Measurements from ENCODE around the gene C9orf78.
A peak's percentile ranks its signal among the peaks of the same experiment; 100 is the strongest.

C9orf78 gene

GRCh38 chr9:129839324-129840023 is 4.4 kb upstream of the C9orf78 start:
- Mint-ChIP-seq H3K36me3 (ENCODE audit: low read depth) (peaks cover 47% of the 10 kb centered on the region), H3K4me1 (ENCODE audit: low read depth) (peaks cover 62% of the 10 kb centered on the region), H3K4me3 (peak overlapping the region; percentile 65), H3K27ac (peak overlapping the region; percentile 92), H3K9me3 (no peaks in the 10 kb centered on the region), H3K27me3 (no peaks in the 10 kb centered on the region)
- DNase-seq: no peak

- Mint-ChIP-seq H3K9me3 (no peaks in the 10 kb centered on the region), H3K27me3 (no peaks in the 10 kb centered on the region), H3K36me3 (ENCODE audit: low read depth) (peaks cover 54% of the 10 kb centered on the region), H3K27ac (peak overlapping the region; percentile 92), H3K4me3 (peak overlapping the region; percentile 65), H3K4me1 (ENCODE audit: low read depth) (peaks cover 69% of the 10 kb centered on the region)
- DNase-seq: no peak
These were observed 3.7 kb upstream of the C9orf78 start for GRCh38 chr9:129838707-129839259.

GRCh38 chr9:129836311-129837007 is 1.4 kb upstream of the C9orf78 start:
- Mint-ChIP-seq H3K36me3 (ENCODE audit: low read depth) (peaks cover 69% of the 10 kb centered on the region), H3K27ac (peak overlapping the region; percentile 94), H3K27me3 (no peaks in the 10 kb centered on the region), H3K9me3 (no peaks in the 10 kb centered on the region), H3K4me1 (ENCODE audit: low read depth) (peaks cover 68% of the 10 kb centered on the region), H3K4me3 (peak overlapping the region; percentile 95)
- DNase-seq: peak; percentile 56

GRCh38 chr9:129835860-129836223 is 767 bp upstream of the C9orf78 start:
- Mint-ChIP-seq H3K27me3 (no peaks in the 10 kb centered on the region), H3K4me1 (ENCODE audit: low read depth) (peaks cover 62% of the 10 kb centered on the region), H3K4me3 (peak overlapping the region; percentile 95), H3K27ac (peak overlapping the region; percentile 94), H3K9me3 (no peaks in the 10 kb centered on the region), H3K36me3 (ENCODE audit: low read depth) (peaks cover 69% of the 10 kb centered on the region)
- DNase-seq: no peak

- Mint-ChIP-seq H3K4me1 (ENCODE audit: low read depth) (peaks cover 52% of the 10 kb centered on the region), H3K9me3 (no peaks in the 10 kb centered on the region)
These were observed 467 bp downstream of the C9orf78 start for GRCh38 chr9:129834489-129835127.

GRCh38 chr9:129832982-129833381 is 2.1 kb downstream of the C9orf78 start:
- no peaks in the 10 kb centered on the region for H3K9me3 Mint-ChIP-seq
- H3K4me3 Mint-ChIP-seq: peak overlapping the region; percentile 96
- no peaks in the 10 kb centered on the region for H3K27me3 Mint-ChIP-seq
- H3K4me1 Mint-ChIP-seq (ENCODE audit: low read depth): peaks cover 35% of the 10 kb centered on the region
- H3K36me3 Mint-ChIP-seq (ENCODE audit: low read depth): peaks cover 91% of the 10 kb centered on the region
- H3K27ac Mint-ChIP-seq: peak overlapping the region; percentile 83
- no peak for DNase-seq

More at GRCh38 chr9:129834489-129835127, 467 bp downstream of the C9orf78 start:
- Mint-ChIP-seq H3K27ac (peak overlapping the region; percentile 96), H3K4me3 (peak overlapping the region; percentile 96), H3K36me3 (ENCODE audit: low read depth) (peaks cover 78% of the 10 kb centered on the region), H3K27me3 (no peaks in the 10 kb centered on the region)
- no peak for DNase-seq

GRCh38 chr9:129828969-129829368 is 6.1 kb downstream of the C9orf78 start:
- H3K4me1 Mint-ChIP-seq (ENCODE audit: low read depth): peaks cover 15% of the 10 kb centered on the region
- peak overlapping the region; percentile 77 for H3K27ac Mint-ChIP-seq
- no peaks in the 10 kb centered on the region for H3K9me3 Mint-ChIP-seq
- H3K36me3 Mint-ChIP-seq (ENCODE audit: low read depth): peaks cover 77% of the 10 kb centered on the region
- no peak overlapping the region for H3K4me3 Mint-ChIP-seq
- DNase-seq: no peak
- no peaks in the 10 kb centered on the region for H3K27me3 Mint-ChIP-seq

- H3K4me3 Mint-ChIP-seq: no peak overlapping the region
- peaks cover 7% of the 10 kb centered on the region for H3K4me1 Mint-ChIP-seq (ENCODE audit: low read depth)
- DNase-seq: no peak
- no peaks in the 10 kb centered on the region for H3K27me3 Mint-ChIP-seq
- no peaks in the 10 kb centered on the region for H3K9me3 Mint-ChIP-seq
- peak overlapping the region; percentile 59 for H3K27ac Mint-ChIP-seq
- peaks cover 69% of the 10 kb centered on the region for H3K36me3 Mint-ChIP-seq (ENCODE audit: low read depth)
These were observed 7.0 kb downstream of the C9orf78 start for GRCh38 chr9:129828051-129828450.

GRCh38 chr9:129826759-129827158 is 8.3 kb downstream of the C9orf78 start:
- Mint-ChIP-seq H3K36me3 (ENCODE audit: low read depth) (peaks cover 71% of the 10 kb centered on the region), H3K9me3 (no peaks in the 10 kb centered on the region), H3K27ac (no peak overlapping the region), H3K27me3 (no peaks in the 10 kb centered on the region), H3K4me3 (no peak overlapping the region), H3K4me1 (ENCODE audit: low read depth) (peaks cover 14% of the 10 kb centered on the region)
- DNase-seq: no peak

GRCh38 chr9:129826344-129826743 is 8.7 kb downstream of the C9orf78 start:
- H3K4me1 Mint-ChIP-seq (ENCODE audit: low read depth): peaks cover 14% of the 10 kb centered on the region
- no peak overlapping the region for H3K27ac Mint-ChIP-seq
- DNase-seq: no peak
- H3K36me3 Mint-ChIP-seq (ENCODE audit: low read depth): peaks cover 71% of the 10 kb centered on the region
- H3K27me3 Mint-ChIP-seq: no peaks in the 10 kb centered on the region
- no peaks in the 10 kb centered on the region for H3K9me3 Mint-ChIP-seq
- no peak overlapping the region for H3K4me3 Mint-ChIP-seq

GRCh38 chr9:129823935-129824601 is 11.0 kb downstream of the C9orf78 start, which contains the start of gene TOR1A:
TSS of gene TOR1A (minus strand) at chr9:129824136. CDS start at chr9:129824085, 51 bp downstream.
- no peaks in the 10 kb centered on the region for H3K27me3 Mint-ChIP-seq
- DNase-seq: peak; percentile 94
- peaks cover 65% of the 10 kb centered on the region for H3K36me3 Mint-ChIP-seq (ENCODE audit: low read depth)
- H3K4me1 Mint-ChIP-seq (ENCODE audit: low read depth): peaks cover 14% of the 10 kb centered on the region
- H3K27ac Mint-ChIP-seq: peak within 1 kb of the TSS; percentile 86
- peak within 1 kb of the TSS; percentile 88 for H3K4me3 Mint-ChIP-seq
- no peaks in the 10 kb centered on the region for H3K9me3 Mint-ChIP-seq

GRCh38 chr9:129823542-129823934 is 11.5 kb downstream of the C9orf78 start:
- H3K27me3 Mint-ChIP-seq: no peaks in the 10 kb centered on the region
- H3K4me1 Mint-ChIP-seq (ENCODE audit: low read depth): peaks cover 14% of the 10 kb centered on the region
- H3K4me3 Mint-ChIP-seq: peak overlapping the region; percentile 88
- peaks cover 65% of the 10 kb centered on the region for H3K36me3 Mint-ChIP-seq (ENCODE audit: low read depth)
- H3K9me3 Mint-ChIP-seq: no peaks in the 10 kb centered on the region
- peak overlapping the region; percentile 86 for H3K27ac Mint-ChIP-seq
- no peak for DNase-seq

GRCh38 chr9:129822898-129823541 is 12.1 kb downstream of the C9orf78 start:
- peak overlapping the region; percentile 88 for H3K4me3 Mint-ChIP-seq
- no peaks in the 10 kb centered on the region for H3K9me3 Mint-ChIP-seq
- no peaks in the 10 kb centered on the region for H3K27me3 Mint-ChIP-seq
- H3K27ac Mint-ChIP-seq: peak overlapping the region; percentile 83
- H3K4me1 Mint-ChIP-seq (ENCODE audit: low read depth): peaks cover 14% of the 10 kb centered on the region
- H3K36me3 Mint-ChIP-seq (ENCODE audit: low read depth): peaks cover 65% of the 10 kb centered on the region
- DNase-seq: peak; percentile 45
